Activated naive CD4-positive, alpha-beta T cell treated with anti-CD3 and anti-CD28 coated beads, Interleukin-2, amount 10 ng/mL, durations not matched to agents 7 days and 5 days (primary cell): Measurements from ENCODE around the gene ARSK.
A peak's percentile ranks its signal among the peaks of the same experiment; 100 is the strongest.

ENCODE experiments used
- CTCF ChIA-PET: fragments of 350-600 bp; sonication (Branson Sonifier 250); formaldehyde crosslinking; loops from one replicate; lab custom pipeline; 2021; ENCODE audit warnings: antibody characterized with exemption; lab: Charles Lee
- DNase-seq: peaks from one replicate; pipeline ENCODE4 v3.0.0-alpha.2; 2020
- H3K27ac Mint-ChIP-seq: one replicate; pipeline ENCODE4 v1.8.0; 2021; ENCODE audit warnings: mild to moderate bottlenecking, moderate library complexity, mixed read lengths
- H3K27me3 Mint-ChIP-seq: one replicate; pipeline ENCODE4 v1.8.0; 2021; ENCODE audit warnings: mild to moderate bottlenecking, mixed read lengths
- H3K36me3 Mint-ChIP-seq: one replicate; pipeline ENCODE4 v1.8.0; 2021; ENCODE audit warnings: mixed read lengths
- H3K4me1 Mint-ChIP-seq: one replicate; pipeline ENCODE4 v1.8.0; 2021; ENCODE audit warnings: mixed read lengths
- H3K4me3 Mint-ChIP-seq: one replicate; pipeline ENCODE4 v1.8.0; 2021; ENCODE audit warnings: mild to moderate bottlenecking, moderate library complexity, mixed read lengths
- H3K9me3 Mint-ChIP-seq: one replicate; pipeline ENCODE4 v1.8.0; 2021; ENCODE audit warnings: mixed read lengths

Gene ARSK

DNA sequence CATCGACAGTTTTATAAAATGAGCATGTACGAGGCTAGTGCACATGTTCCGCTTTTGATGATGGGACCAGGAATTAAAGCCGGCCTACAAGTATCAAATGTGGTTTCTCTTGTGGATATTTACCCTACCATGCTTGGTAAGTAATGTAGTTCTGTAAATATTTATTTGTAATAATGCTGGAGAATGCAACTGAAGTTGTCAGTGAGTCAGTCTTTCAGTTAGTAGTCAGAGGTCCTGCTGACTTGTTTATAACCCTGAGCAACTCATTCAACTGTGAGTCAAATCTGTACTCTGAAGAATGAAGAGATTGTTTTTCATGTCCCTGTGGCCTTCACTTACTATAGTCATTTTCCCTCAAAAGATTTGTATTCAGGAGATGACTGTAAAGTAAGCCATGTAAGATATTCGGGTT lies 36.6 kb downstream of the ARSK start:
- DNase-seq, result no peak
- Mint-ChIP-seq H3K27me3 (no peaks in the 10 kb centered on the region), H3K9me3 (no peaks in the 10 kb centered on the region), H3K4me1 (peaks cover 26% of the 10 kb centered on the region), H3K27ac (no peak overlapping the region), H3K4me3 (no peak overlapping the region), H3K36me3 (peaks cover 4% of the 10 kb centered on the region)
- CTCF ChIA-PET, result no interaction called here

- CTCF ChIA-PET, result interaction anchor here (1.2 kb wide), 1 partner anchor 27 kb away, joined by 3 read pairs; no protein-coding TSS in a partner anchor
- no peaks in the 10 kb centered on the region for H3K27me3 Mint-ChIP-seq
These were observed 40.5 kb downstream of the ARSK start for GRCh38 chr5:95595289-95595931.

GRCh38 chr5:95599252-95599651 lies 44.4 kb downstream of the ARSK start:
- no peak overlapping the region for H3K4me3 Mint-ChIP-seq
- peaks cover 6% of the 10 kb centered on the region for H3K36me3 Mint-ChIP-seq
- no peak for DNase-seq
- H3K27me3 Mint-ChIP-seq, result no peaks in the 10 kb centered on the region
- H3K27ac Mint-ChIP-seq, result no peak overlapping the region
- H3K9me3 Mint-ChIP-seq, result no peaks in the 10 kb centered on the region
- no peaks in the 10 kb centered on the region for H3K4me1 Mint-ChIP-seq
- CTCF ChIA-PET, result no interaction called here

More at GRCh38 chr5:95595289-95595931, 40.5 kb downstream of the ARSK start:
- Mint-ChIP-seq H3K4me1 (peaks cover 21% of the 10 kb centered on the region), H3K4me3 (no peak overlapping the region), H3K9me3 (no peaks in the 10 kb centered on the region), H3K36me3 (peaks cover 4% of the 10 kb centered on the region), H3K27ac (no peak overlapping the region)
- DNase-seq, result no peak

DNA sequence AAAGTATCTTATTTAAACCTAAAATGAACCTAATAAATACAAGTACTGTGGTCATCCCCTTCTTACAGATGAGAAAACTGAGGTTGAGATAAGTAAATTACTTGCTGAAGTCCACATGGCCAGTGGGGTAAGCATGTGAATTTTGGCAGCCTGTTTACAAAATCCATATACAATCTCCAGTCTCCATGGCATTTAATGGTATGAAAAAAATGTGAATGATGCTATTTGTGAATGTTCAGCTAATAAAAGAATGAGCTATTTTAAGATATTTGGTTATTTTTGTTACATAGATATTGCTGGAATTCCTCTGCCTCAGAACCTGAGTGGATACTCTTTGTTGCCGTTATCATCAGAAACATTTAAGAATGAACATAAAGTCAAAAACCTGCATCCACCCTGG lies 45.7 kb downstream of the ARSK start:
- Mint-ChIP-seq H3K27me3 (no peaks in the 10 kb centered on the region), H3K27ac (no peak overlapping the region), H3K4me3 (no peak overlapping the region), H3K9me3 (no peaks in the 10 kb centered on the region), H3K36me3 (peaks cover 8% of the 10 kb centered on the region), H3K4me1 (no peaks in the 10 kb centered on the region)
- CTCF ChIA-PET, result no interaction called here
- DNase-seq, result no peak

DNA sequence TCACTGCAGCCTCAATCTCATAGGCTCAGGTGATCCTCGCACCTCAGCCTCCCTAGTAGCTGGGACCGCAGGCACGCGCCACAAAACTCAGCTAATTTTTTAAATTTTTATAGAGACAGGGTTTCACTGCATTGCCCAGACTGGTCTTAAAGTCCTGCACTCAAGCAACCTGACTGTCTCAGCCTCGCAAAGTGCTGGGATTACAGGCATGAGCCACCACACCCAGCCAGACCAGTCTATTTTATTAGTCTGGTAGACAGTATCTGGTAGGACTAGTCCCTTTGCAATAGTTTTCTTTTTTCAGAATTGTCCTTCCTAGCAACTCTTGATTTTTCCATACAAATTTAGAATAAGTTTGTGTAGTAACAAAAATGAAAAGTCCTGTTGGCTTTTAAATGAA lies 50.9 kb downstream of the ARSK start:
- no peak overlapping the region for H3K27ac Mint-ChIP-seq
- H3K9me3 Mint-ChIP-seq, result no peaks in the 10 kb centered on the region
- CTCF ChIA-PET, result no interaction called here
- H3K36me3 Mint-ChIP-seq, result peaks cover 18% of the 10 kb centered on the region
- H3K4me1 Mint-ChIP-seq, result no peaks in the 10 kb centered on the region
- no peak overlapping the region for H3K4me3 Mint-ChIP-seq
- no peaks in the 10 kb centered on the region for H3K27me3 Mint-ChIP-seq
- DNase-seq, result no peak

DNA sequence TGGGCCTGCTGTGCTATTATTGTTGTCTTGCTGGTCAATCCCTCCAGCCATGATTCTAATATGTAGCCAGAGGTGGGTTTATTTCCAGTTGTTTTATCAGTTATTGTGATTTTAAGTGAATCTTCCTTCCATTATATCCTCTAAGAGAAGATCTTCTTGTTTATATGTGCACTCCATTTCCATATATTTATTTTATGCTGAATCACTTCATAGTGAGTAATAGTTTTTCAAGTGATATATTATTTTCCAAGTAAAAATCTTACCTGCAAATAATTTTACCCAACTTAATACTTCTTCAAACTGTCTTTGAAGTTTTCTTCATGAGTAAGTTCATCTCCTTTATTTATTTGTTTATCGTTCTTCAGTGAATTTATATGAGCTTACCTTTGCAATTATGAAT lies 51.5 kb downstream of the ARSK start:
- H3K4me1 Mint-ChIP-seq, result no peaks in the 10 kb centered on the region
- no peak overlapping the region for H3K4me3 Mint-ChIP-seq
- no peak for DNase-seq
- H3K27me3 Mint-ChIP-seq, result no peaks in the 10 kb centered on the region
- CTCF ChIA-PET, result no interaction called here
- H3K9me3 Mint-ChIP-seq, result no peaks in the 10 kb centered on the region
- H3K27ac Mint-ChIP-seq, result no peak overlapping the region
- H3K36me3 Mint-ChIP-seq, result peaks cover 16% of the 10 kb centered on the region

GRCh38 chr5:95609711-95610110 lies 54.8 kb downstream of the ARSK start:
- no peak for DNase-seq
- no peaks in the 10 kb centered on the region for H3K27me3 Mint-ChIP-seq
- CTCF ChIA-PET, result interaction anchor here (0.9 kb wide), 1 partner anchor 15 kb away, joined by 4 read pairs; no protein-coding TSS in a partner anchor
- peaks cover 27% of the 10 kb centered on the region for H3K36me3 Mint-ChIP-seq
- H3K9me3 Mint-ChIP-seq, result peaks cover 12% of the 10 kb centered on the region
- H3K4me3 Mint-ChIP-seq, result no peak overlapping the region
- peaks cover 2% of the 10 kb centered on the region for H3K4me1 Mint-ChIP-seq
- H3K27ac Mint-ChIP-seq, result no peak overlapping the region

DNA sequence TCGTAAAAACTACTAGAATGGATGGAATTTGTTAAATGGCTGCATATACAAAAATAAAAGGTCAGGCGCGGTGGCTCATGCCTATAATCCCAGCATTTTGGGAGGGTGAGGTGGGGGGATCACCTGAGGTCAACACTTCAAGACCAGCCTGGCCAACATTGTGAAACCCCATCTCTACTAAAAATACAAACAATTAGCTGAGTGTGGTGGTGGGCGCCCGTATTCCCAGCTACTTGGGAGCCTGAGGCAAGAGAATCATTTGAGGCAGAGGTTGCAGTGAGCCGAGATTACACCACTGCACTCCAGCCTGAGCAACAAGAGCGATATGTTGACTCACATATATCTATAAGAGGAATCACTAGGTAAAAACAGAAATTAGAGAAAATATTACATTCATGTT lies 55.6 kb downstream of the ARSK start:
- Mint-ChIP-seq H3K4me3 (no peak overlapping the region), H3K27ac (no peak overlapping the region), H3K4me1 (peaks cover 5% of the 10 kb centered on the region), H3K9me3 (peaks cover 13% of the 10 kb centered on the region), H3K36me3 (peaks cover 34% of the 10 kb centered on the region), H3K27me3 (no peaks in the 10 kb centered on the region)
- no peak for DNase-seq
- CTCF ChIA-PET, result interaction anchor here (0.9 kb wide), 1 partner anchor 16 kb away, joined by 4 read pairs; no protein-coding TSS in a partner anchor

GRCh38 chr5:95611396-95611795 lies 56.5 kb downstream of the ARSK start:
- Mint-ChIP-seq H3K4me3 (no peak overlapping the region), H3K36me3 (peaks cover 34% of the 10 kb centered on the region), H3K4me1 (peaks cover 5% of the 10 kb centered on the region), H3K27me3 (no peaks in the 10 kb centered on the region), H3K27ac (no peak overlapping the region), H3K9me3 (peaks cover 13% of the 10 kb centered on the region)
- DNase-seq, result no peak
- CTCF ChIA-PET, result no interaction called here

GRCh38 chr5:95613514-95613913 lies 58.6 kb downstream of the ARSK start:
- Mint-ChIP-seq H3K9me3 (peaks cover 13% of the 10 kb centered on the region), H3K27me3 (no peaks in the 10 kb centered on the region), H3K36me3 (peaks cover 29% of the 10 kb centered on the region), H3K4me1 (peaks cover 8% of the 10 kb centered on the region), H3K27ac (no peak overlapping the region), H3K4me3 (no peak overlapping the region)
- CTCF ChIA-PET, result no interaction called here
- DNase-seq, result no peak

DNA sequence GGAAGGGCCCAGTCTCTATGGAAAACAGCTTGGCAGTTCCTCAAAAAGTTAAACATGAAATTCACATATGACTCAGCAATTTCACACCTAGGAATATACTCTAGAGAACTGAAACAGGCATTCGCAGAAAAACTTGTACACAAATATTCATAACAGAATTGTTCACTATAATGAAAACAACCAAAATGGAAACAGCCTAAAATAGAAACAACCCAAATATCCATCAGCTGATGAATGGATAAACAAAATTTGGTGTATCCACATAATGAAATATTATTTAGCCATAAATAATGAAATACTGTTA lies 60.2 kb downstream of the ARSK start:
- peaks cover 7% of the 10 kb centered on the region for H3K27me3 Mint-ChIP-seq
- peaks cover 37% of the 10 kb centered on the region for H3K36me3 Mint-ChIP-seq
- H3K9me3 Mint-ChIP-seq, result peaks cover 13% of the 10 kb centered on the region
- DNase-seq, result no peak
- peaks cover 24% of the 10 kb centered on the region for H3K4me1 Mint-ChIP-seq
- CTCF ChIA-PET, result no interaction called here
- H3K27ac Mint-ChIP-seq, result no peak overlapping the region
- no peak overlapping the region for H3K4me3 Mint-ChIP-seq

- DNase-seq, result no peak
- no peak overlapping the region for H3K27ac Mint-ChIP-seq
- peaks cover 31% of the 10 kb centered on the region for H3K4me1 Mint-ChIP-seq
- CTCF ChIA-PET, result no interaction called here
- peaks cover 37% of the 10 kb centered on the region for H3K36me3 Mint-ChIP-seq
- peaks cover 13% of the 10 kb centered on the region for H3K9me3 Mint-ChIP-seq
- H3K4me3 Mint-ChIP-seq, result no peak overlapping the region
- peaks cover 9% of the 10 kb centered on the region for H3K27me3 Mint-ChIP-seq
These were observed 62.2 kb downstream of the ARSK start for GRCh38 chr5:95617057-95617456.

GRCh38 chr5:95619096-95619495 lies 64.2 kb downstream of the ARSK start:
- Mint-ChIP-seq H3K27ac (no peak overlapping the region), H3K9me3 (peaks cover 3% of the 10 kb centered on the region), H3K36me3 (peaks cover 23% of the 10 kb centered on the region), H3K27me3 (peaks cover 10% of the 10 kb centered on the region), H3K4me3 (peak overlapping the region; percentile 88), H3K4me1 (peaks cover 50% of the 10 kb centered on the region)
- CTCF ChIA-PET, result no interaction called here
- DNase-seq, result no peak

GRCh38 chr5:95619514-95620029 lies 64.7 kb downstream of the ARSK start:
- H3K4me1 Mint-ChIP-seq, result peaks cover 54% of the 10 kb centered on the region
- no peak for DNase-seq
- peaks cover 14% of the 10 kb centered on the region for H3K27me3 Mint-ChIP-seq
- H3K4me3 Mint-ChIP-seq, result peak overlapping the region; percentile 88
- H3K36me3 Mint-ChIP-seq, result peaks cover 27% of the 10 kb centered on the region
- H3K27ac Mint-ChIP-seq, result peak overlapping the region; percentile 89
- CTCF ChIA-PET, result no interaction called here
- peaks cover 2% of the 10 kb centered on the region for H3K9me3 Mint-ChIP-seq
